RKO (cell line): ENCODE measurements around the gene TUBGCP6.
"Not testable (repeated sequence)": the region's sequence is repeated elsewhere in the genome, so short reads cannot be mapped to it uniquely, and the experiment has no call there.

Experiments
- DNase-seq: peaks from one replicate; pipeline ENCODE4 v3.0.0-alpha.2; 2016; ENCODE audit warnings: low spot score

The TUBGCP6 gene

DNA sequence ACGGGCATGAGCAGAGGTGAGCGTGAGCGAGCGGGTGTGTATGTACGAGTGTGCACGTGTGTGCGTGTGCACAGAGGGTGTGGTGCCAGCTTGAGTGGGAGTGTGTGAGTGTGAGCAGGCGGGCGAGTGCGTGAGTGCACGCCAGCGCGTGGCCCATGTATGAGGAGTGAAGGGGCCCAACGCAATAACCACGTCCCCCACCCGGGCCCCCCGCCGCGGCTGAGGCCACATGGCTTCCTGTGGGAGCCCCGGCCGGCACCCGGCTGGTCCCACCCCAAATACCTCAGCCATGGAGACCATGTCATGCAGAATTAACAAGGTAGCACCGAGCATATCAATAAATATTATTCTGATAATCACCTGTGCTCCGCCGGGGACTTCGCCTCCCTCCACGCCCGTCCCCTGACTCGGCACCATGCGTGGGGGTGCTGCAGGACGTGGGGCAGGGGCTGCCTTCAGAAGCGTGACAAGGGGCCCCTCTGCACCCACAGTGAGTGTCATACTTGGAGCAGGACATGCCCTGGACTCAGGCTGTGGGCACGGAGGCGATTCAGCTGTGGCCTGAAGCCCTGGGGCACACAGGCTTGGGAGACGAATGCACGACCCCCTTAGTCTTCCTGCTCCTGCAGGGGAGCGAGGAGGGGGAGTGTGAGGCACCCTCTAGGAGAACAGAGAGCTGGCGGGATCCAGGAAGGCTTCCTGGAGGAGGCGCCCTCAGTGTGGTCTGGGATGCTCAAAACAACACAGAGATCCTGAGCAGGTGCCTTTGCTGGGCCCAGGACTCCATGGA is 64.7 kb downstream of the TUBGCP6 start:
- no peak for DNase-seq

DNA sequence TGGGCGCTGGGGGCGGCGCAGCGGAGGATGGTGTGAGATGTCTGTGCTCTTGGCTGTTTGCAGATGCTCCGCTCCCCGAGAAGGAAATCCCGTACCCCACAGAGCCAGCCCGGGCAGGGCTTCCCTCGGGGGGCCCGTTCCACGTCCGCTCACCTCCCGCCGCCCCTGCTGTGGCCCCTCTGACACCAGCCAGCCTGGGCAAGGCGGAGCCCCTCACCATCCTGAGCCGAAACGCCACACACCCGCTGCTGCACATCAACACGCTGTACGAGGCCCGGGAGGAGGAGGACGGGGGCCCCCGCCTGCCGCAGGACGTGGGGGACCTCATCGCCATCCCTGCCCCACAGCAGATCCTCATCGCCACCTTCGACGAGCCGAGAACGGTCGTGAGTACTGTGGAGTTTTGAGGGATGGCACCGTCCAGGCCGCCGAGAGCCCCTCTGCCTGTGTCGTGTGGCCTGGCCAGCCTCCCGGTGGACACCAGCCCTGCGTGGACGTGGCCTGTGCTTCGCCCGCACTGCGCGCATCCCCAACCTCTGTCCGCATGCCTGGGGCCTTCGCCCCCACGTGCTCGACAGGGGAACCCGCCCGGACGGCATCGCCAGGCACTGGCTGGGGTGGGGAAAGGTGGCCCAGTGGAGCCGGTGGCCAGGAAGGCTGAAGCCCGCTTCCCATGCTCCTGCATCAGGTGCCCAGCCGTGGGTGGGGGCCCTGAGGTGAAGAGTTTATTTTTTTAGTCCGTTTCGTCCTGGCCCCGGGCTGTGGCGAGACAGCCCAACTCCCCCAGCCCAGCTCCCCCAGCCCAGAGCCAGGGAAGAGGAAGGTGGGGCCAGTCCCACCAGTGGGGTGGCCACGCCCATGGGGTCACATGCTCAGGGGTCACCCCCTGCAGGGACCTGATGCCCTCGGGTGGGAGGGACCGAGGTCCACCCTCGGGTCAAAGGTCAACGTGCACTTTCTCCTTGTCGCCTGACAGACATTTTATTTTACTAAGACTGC is 65.7 kb downstream of the TUBGCP6 start:
- DNase-seq = no peak

DNA sequence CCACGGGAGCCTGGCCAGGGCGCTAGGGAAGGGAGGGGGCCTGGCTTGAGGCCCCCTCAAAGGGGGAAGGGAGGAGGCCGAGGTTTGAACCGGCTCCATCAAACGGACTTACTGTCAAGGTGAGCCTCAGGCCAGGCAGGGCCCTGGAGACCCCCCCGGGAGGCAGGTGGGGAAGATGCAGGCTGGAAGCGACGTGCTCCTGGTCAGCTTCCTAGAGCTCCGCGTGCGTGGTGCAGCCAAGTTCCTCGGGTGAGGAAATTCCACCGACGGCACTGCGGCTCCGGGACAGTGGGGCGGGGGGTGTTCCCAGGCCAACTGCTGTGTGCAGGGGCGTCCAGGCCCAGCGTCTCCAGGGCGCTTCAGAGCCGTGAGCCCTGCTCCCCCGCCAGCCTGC is 66.4 kb downstream of the TUBGCP6 start:
- DNase-seq = no peak

DNA sequence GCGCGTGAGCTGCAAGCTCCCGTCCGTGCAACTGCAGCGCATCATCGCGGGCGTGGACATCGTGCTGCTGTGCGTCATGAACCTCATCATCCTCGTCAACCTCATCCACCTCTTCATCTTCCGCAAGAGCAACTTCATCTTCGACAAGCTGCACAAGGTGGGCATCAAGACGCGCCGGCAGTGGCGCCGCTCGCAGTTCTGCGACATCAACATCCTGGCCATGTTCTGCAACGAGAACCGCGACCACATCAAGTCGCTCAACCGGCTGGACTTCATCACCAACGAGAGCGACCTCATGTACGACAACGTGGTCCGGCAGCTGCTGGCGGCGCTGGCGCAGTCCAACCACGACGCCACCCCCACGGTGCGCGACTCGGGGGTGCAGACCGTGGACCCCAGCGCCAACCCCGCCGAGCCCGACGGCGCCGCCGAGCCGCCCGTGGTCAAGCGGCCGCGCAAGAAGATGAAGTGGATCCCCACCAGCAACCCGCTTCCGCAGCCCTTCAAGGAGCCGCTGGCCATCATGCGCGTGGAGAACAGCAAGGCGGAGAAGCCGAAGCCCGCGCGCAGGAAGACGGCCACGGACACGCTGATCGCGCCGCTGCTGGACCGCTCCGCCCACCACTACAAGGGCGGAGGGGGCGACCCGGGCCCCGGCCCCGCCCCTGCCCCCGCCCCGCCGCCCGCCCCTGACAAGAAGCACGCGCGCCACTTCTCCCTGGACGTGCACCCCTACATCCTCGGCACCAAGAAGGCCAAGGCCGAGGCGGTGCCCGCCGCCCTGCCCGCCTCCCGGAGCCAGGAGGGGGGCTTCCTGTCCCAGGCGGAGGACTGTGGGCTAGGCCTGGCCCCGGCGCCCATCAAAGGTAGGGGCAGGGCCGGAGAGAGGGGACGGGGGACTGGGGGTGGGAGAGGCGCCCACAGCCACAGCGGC is 67.0 kb downstream of the TUBGCP6 start:
- no peak for DNase-seq

DNA sequence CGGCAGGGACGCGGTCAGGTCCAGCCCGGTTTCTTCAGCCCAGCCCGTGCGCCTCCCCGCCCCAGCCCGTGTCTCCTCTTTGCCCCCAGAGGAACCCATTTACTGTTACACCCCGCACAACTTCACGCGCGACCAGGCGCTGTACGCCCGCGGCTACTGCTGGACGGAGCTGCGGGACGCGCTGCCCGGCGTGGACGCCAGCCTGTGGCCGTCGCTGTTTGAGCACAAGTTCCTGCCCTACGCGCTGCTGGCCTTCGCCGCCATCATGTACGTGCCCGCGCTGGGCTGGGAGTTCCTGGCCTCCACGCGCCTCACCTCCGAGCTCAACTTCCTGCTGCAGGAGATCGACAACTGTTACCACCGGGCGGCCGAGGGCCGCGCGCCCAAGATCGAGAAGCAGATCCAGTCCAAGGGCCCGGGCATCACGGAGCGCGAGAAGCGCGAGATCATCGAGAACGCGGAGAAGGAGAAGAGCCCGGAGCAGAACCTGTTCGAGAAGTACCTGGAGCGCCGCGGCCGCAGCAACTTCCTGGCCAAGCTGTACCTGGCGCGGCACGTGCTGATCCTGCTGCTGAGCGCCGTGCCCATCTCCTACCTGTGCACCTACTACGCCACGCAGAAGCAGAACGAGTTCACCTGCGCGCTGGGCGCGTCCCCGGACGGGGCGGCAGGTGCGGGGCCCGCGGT is 67.8 kb downstream of the TUBGCP6 start:
- DNase-seq = no peak

DNA sequence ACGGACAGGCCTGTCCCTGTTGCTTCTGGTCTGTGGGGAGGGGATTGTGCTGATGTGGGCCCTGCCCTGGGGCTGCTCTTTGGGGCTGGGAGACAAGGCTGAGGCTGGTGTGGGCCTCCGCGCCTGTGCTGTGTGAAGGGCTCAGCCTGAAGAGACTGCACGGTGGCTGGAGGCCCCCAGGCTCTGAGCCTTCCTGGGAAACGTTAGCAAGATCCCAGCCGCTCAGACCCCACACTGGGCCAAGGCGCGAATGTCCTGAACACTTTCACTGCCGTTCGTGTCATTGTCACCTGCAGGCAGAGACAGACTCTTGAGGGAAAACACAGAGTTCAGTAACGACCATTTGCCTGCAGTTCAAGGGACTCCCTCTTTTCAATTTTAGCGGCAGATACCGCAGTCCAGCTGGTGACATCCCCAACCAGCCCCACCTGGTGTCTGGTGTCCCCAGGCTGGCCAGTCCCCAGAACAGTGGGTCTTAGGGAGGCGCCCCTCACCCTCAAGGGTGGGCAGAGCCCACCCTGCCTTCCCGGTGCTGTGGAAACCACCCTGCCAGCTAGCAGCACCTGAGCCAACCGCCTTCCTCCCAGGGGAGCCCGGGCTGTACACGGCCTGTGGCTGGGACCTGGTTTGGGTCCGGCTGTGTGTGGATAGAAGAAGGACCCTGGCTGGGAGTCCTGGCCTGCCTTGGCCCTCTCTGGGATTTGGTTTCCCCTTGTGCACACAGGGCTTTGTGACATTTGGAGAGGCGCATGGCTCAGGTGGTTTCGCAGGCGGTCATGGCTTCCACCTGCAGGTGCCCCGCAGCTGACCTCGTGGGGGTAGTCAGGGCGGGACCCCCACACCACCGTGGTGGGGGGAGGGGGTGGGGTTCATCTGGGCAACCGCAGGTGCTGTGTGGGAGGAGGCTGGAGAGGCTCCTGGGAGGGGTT is 68.6 kb downstream of the TUBGCP6 start:
- DNase-seq = no peak

DNA sequence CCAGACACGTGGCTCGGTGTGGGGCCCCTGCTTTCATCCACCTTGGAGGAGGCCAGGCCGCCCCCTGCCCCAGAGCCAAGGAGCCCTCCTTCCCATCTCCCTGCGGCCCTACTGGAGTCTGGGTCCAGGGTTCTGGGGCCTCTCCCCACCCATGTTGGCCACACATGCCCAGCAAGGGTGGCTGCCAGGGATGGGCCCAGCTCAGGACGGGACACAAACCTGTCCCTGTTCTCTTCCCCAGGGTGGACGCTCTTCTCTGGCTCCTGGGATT is 69.7 kb downstream of the TUBGCP6 start:
- no peak for DNase-seq

DNA sequence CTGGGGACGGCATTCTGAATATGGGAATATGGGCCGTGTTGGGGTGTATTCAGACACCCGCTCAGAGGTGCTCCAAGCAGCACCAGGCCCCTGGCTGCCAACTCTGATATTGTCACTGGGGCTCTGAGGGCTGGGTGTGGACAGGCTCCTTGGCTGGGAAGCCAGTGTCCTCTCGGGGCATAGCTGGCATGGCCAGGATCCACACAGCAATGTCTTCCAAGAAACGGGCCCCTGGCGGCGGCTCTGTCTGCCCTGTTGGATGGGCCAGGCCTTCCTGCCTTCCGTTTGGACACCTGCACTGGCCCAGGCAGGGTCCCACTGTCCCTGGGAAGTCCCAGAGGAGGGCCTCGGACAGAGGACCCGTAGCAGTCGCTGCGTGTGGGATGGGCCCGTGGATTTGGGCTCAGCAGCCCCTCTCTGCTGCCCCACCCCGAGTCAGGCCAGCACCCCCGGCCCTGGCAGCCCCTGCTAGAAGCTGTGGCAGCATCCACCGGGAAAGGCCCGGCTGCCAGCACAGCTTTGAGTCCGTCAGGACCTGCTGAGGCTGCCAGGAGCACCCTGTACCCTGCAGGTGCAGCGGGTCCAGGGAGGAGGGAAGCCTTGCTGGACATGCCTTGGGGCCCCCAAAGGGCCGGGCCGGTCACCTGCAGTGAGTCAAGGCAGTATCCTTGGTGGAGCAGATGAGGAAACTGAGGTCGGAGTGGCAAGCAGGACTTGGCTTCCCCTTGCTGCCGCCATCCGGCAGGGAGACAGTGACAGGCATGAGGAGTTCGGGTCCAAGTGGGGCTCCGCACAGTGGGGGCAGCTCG is 70.2 kb downstream of the TUBGCP6 start:
- DNase-seq = no peak

DNA sequence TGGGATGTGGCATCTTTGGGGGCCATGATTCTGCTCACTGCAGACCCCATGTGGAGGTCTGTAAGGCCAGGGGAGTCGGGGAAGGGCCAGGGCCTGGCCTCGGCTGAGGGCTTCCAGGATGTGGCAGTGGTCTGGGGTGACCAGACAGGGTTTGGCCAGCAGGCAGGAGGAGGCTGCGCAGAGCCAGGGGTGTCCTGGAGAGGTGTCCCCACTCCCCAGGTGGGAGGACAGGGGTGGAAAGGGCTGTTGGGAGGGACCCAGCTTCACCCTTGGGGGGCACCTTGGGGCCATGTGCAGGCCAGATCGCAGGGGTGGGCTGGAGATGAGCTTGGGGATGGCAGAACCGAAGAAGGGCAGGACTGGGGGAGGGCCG is 70.9 kb downstream of the TUBGCP6 start:
- DNase-seq = no peak

DNA sequence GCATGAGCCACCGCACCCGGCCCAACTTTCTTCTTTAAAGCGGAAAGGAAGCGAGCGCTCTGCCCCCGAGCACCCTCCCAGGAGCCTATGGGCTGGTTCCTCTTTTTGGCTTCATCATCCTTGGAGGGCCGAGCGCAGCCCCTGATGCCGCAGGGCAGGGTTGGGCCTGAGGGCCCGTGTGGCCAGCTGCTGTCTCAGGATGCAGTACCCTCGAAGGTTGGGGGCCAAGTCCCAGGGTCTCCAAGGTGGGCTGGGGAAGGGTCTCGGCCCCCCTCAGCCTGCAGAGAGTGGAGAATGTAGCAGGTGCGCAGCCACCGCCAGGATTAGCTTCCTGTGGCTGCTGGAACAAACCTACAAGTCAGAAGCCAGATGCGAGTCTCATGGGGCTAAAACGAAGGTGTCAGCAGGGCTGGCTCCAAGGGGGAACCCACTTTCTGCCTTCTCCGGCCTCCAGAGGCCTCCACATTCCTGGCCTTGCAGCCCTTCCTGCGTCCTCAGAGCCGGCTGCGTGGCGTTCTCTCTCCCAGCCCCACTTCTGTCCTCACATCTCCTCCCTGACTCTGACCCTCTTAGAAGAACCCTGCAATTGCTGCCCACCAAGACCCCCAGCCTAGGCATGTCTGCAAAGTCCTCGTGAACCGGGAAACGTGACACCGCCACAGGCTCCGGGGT is 71.4 kb downstream of the TUBGCP6 start:
- DNase-seq = no peak

DNA sequence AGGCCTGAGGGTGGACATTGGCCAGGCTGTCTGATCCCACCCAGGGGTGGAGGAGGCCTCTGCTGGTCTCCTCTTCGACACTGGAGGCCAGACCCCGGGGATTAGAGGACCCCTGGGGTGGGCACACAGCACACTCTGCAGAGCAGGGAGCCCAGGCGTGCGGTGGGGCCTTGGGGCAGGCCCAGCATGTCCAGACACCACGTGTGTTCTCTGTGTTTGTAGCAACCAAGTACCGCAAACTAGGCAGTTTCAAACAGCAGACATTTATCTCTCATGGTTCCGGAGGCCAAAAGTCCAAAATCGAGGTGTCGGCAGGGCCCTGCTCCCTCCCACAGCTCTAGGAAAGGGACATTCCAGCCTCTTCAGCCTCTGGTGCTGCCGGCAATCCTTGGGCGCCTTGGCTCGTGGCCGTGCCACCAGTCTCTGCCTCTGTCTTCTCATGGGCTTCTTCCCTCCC is 72.8 kb downstream of the TUBGCP6 start:
- DNase-seq = no peak

DNA sequence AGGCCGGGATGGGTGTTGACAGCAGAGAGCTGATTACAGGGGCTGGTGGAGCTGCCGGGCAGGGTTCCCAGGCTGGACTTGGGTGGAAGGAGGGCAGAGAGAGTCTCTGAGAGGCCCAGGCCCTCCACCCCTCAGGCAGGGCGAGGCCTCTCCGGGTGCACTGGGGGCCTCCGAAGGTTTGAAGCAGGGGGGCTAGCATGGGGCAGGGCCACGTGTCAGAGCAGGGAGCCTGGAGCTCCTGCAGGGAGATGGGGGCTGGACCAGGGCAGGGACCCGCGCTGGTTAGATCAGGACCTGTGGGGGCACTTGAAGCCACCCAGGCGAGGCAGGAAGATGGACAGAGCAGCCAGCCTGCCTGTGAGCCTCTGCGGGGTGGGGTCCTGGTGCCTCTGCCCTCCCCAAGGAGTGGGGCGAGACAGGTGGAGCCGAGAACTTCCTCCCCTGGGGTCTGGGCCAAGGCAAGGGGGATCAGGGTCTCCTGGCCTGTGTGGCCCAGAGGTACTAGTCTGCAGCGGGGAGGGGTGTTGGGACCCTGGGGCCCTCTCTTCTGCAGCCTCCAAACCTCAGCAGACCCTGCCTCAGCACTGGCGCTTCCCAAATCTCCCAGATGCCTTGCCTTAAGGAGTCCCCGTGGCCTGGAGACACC is 73.4 kb downstream of the TUBGCP6 start:
- no peak for DNase-seq

DNA sequence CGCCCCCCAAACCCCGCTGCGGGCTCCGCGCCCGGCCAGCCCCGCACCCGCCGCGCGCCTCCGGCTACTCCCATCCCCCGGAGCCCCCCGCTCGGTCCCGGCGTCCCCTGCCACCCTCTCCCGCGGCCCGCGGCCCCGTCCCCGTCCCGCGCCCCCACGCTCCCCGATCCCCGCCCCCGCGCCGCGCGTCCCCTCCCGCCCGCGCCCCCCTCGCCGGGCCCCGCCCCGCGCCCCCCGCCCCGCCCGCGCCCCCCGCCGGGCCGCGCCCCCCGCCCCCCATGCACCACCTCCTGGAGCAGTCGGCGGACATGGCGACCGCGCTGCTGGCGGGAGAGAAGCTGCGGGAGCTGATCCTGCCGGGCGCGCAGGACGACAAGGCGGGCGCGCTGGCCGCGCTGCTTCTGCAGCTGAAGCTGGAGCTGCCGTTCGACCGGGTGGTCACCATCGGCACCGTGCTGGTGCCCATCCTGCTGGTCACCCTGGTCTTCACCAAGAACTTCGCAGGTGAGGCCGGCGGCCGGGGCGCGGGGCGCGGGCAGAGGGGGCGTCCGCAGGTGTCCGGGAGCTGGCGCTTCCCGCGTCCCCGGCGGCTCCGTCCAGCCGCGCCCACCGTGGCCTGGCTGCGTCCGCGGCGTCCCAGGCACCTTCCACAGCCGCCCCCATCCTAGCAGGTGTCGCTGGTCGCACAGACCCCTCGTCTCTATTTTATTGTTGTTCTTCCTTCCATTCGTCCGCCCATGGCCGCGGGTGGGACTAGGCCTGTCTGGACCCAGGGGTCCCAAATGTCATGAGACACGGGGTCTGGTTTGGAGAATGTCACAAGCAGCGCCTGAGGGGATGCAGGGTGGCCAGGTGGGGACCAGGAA is 74.1 kb downstream of the TUBGCP6 start, which contains the start of gene PANX2:
Gene PANX2 (plus strand): TSS at position 279 of the 866 bp plus-strand sequence. CDS start 0 bp downstream, at position 279.
- DNase-seq = no peak

DNA sequence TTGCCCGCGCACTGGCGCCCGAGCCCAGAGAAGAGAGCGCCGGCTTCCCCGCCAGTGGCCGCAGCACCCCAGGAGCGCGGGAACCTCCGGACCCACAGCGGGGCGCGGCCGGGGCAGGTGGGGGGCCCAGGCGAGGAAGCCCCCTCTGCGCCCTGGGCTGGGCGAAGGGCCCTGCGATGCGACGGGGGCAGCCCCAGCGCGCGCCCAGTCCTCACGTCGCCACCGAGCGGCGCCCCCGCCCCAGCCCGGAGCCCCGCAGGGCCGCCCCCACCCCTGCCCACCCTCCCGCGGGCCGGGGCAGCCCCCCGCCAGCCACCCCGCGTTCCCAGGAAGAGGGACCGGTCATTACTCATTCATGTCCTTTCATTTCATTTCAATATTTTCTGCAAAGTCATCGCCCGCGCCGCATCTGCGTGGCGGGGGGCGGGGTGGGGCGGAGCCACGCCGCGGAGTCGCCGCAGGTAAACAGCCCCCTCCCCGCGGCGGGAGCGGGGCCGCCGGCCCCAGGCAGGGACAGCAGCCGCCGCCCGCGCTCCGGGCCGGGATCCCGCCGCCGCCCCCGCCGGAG is 75.0 kb downstream of the TUBGCP6 start:
- DNase-seq = no peak

DNA sequence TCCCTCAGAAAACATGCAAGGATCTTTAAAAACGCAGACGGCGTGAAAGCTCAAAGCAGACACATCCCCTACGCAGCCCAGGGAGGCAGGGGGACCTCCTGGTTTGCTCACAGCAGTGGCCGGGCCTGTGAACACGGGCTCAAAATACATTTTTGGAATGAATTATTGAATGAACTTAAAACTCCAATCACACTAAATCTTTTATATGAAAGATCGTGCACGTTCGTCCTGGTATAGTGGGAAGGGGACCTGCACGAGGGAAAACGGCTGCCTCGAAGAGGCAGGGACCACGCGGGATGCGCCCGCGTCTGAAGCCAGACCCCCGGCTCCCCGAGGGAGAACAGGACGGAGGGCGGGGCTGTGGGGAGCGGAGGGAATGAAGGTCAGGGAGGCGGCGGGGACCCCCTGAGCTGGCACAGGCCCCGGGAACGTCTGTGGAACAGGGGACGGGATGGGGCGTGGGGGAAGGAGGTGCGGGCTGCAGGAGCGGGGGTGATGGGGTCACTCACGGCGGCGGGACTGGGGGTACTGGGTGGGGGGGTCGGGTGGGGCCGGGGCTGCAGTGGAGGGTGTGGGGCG is 75.6 kb downstream of the TUBGCP6 start:
- no peak for DNase-seq

DNA sequence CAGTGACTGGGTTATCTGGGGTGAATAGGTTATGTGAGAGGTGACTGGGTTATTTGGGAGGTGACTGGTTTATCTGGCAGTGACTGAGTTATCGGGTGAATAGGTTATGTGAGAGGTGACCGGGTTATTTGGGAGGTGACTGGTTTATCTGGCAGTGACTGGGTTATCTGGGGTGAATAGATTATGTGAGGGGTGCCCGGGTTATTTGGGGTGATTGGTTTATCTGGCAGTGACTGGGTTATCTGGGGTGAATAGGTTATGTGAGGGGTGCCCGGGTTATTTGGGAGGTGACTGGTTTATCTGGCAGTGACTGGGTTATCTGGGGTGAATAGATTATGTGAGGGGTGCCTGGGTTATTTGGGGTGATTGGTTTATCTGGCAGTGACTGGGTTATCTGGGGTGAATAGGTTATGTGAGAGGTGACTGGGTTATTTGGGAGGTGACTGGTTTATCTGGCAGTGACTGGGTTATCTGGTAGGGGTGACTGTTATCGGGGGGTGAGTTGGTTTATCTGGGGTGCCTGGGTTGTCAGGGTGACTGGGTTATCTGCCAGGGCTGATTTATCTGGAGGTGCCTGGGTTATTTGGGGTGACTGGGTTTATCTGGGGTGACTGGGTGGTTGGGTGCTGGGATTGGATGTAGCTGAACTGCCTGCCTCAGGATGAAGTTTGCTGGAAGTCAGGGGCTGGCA is 76.2 kb downstream of the TUBGCP6 start:
- not testable (repeated sequence) for DNase-seq
